Hypothalamus (tissue), 51 donors: ENCODE results near the gene PPP2R2B.
"Not testable (repeated sequence)": the region's sequence is repeated elsewhere in the genome, so short reads cannot be mapped to it uniquely, and the experiment has no call there.

Experiments used
- DNase-seq, 51 donors: peaks; one replicate each; lab custom pipeline; 2025; lab: John Stamatoyannopoulos, UW

Gene PPP2R2B

GRCh38 chr5:146624179-146624578, 254.4 kb downstream of the PPP2R2B start:
- DNase-seq: no peak

- DNase-seq: no peak
Observed at GRCh38 chr5:146623666-146624065, 254.9 kb downstream of the PPP2R2B start.

- DNase-seq: no peak
Observed at GRCh38 chr5:146623009-146623408, 255.5 kb downstream of the PPP2R2B start.

GRCh38 chr5:146622391-146622790, 256.2 kb downstream of the PPP2R2B start:
- no peak for DNase-seq

- peak in 28 of 51 donors; percentile 3 to 65 (median 29) for DNase-seq
Observed at GRCh38 chr5:146620669-146621051, 257.9 kb downstream of the PPP2R2B start.

GRCh38 chr5:146620031-146620668, 258.4 kb downstream of the PPP2R2B start:
- no peak for DNase-seq

- peak in 6 of 51 donors; percentile 3 to 13 (median 7) for DNase-seq
Observed at GRCh38 chr5:146618434-146618833, 260.1 kb downstream of the PPP2R2B start.

- DNase-seq: not testable (repeated sequence)
Observed at GRCh38 chr5:146609731-146610130, 268.8 kb downstream of the PPP2R2B start.

GRCh38 chr5:146607659-146608332, 270.8 kb downstream of the PPP2R2B start:
- DNase-seq: no peak

GRCh38 chr5:146606893-146607292, 271.7 kb downstream of the PPP2R2B start:
- peak in 1 of 51 donors; percentile 63 for DNase-seq

- DNase-seq: no peak
Observed at GRCh38 chr5:146600376-146600775, 278.2 kb downstream of the PPP2R2B start.

- no peak for DNase-seq
Observed at GRCh38 chr5:146599261-146599660, 279.3 kb downstream of the PPP2R2B start.

- no peak for DNase-seq
Observed at GRCh38 chr5:146595088-146595487, 283.5 kb downstream of the PPP2R2B start.

- DNase-seq: no peak
Observed at GRCh38 chr5:146592352-146592751, 286.2 kb downstream of the PPP2R2B start.

- DNase-seq: peak in 29 of 51 donors; percentile 1 to 82 (median 36)
Observed at GRCh38 chr5:146589028-146589345, 289.6 kb downstream of the PPP2R2B start.

GRCh38 chr5:146588331-146589027, 290.1 kb downstream of the PPP2R2B start:
- peak in 5 of 51 donors; percentile 30 to 61 (median 52) for DNase-seq

GRCh38 chr5:146586752-146587151, 291.8 kb downstream of the PPP2R2B start:
- no peak for DNase-seq

GRCh38 chr5:146584750-146585149, 293.8 kb downstream of the PPP2R2B start:
- DNase-seq: no peak

- DNase-seq: no peak
Observed at GRCh38 chr5:146582051-146582596, 296.4 kb downstream of the PPP2R2B start.

GRCh38 chr5:146580237-146580636, 298.3 kb downstream of the PPP2R2B start:
- DNase-seq: no peak

GRCh38 chr5:146574713-146575112, 303.8 kb downstream of the PPP2R2B start:
- DNase-seq: no peak

GRCh38 chr5:146568161-146568560, 310.4 kb downstream of the PPP2R2B start:
- DNase-seq: no peak
